Measurements from ENCODE around the gene PNPLA8.
"Not testable (repeated sequence)": the region's sequence is repeated elsewhere in the genome, so short reads cannot be mapped to it uniquely, and the experiment has no call there.

PNPLA8 gene, protein sequence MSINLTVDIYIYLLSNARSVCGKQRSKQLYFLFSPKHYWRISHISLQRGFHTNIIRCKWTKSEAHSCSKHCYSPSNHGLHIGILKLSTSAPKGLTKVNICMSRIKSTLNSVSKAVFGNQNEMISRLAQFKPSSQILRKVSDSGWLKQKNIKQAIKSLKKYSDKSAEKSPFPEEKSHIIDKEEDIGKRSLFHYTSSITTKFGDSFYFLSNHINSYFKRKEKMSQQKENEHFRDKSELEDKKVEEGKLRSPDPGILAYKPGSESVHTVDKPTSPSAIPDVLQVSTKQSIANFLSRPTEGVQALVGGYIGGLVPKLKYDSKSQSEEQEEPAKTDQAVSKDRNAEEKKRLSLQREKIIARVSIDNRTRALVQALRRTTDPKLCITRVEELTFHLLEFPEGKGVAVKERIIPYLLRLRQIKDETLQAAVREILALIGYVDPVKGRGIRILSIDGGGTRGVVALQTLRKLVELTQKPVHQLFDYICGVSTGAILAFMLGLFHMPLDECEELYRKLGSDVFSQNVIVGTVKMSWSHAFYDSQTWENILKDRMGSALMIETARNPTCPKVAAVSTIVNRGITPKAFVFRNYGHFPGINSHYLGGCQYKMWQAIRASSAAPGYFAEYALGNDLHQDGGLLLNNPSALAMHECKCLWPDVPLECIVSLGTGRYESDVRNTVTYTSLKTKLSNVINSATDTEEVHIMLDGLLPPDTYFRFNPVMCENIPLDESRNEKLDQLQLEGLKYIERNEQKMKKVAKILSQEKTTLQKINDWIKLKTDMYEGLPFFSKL

DNA sequence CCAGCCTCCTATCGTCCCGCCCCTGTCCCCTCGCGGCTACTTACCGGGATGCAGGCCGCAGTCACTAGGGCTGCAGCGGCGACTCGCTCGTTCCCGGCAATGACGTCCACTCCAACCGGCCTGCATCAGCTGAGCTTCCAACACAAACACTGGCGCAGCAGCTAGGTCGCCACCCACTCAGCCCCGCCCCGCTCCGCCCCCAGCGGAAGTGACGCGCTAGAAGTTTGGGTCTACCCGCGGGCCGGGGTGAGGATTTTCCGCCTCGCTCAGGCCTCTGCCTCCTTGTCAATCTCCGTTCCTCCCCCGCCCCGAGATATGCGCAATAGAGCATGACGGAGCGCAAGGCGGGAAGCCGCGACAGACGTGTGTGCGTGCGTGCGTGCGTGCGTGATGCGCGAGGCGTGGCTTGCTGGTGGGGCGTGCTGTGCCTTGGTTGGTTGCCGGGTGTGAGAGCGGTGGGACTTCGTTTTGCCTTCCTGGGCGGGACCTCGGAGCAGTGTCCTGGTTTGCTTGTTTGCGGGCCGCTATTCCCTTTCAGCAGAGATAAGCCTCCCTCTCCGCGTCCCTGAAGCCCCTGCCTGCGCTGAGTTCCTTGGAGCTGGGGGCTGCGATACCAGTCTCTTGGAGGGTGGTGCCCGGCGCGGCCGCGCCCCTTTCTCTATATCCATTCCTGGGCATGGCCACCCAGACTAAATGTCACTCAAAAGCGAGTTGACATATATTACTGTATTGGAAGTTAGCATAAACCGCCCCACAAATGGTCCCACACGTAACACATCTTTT, at the start of gene PNPLA8:
Gene PNPLA8 (minus strand): TSS at position 151 of the 783 bp plus-strand sequence. CDS start 10,644 bp downstream, outside the sequence.
- DNase-seq (ENCODE audit: low read depth, low spot score) = peak; percentile 100

DNA sequence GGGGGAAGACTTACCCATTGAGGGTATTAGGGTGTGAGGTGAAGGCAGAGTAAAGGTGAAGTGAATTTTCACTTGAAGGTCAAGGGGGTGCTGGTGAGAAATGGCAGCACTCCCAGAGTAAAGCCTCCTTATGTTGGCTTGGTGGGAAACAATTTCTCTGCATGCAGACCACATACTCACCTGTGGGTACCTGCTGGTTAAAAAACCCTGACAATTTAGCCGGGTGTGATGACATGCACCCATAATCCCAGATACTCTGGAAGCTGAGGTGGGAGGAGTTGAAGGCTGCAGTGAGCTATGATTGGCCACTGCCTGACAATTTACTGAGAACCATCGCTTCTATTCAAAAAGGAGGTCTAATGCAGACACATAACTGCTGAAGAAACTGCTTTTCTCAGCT, 49.2 kb upstream of the PNPLA8 start:
- no peak for DNase-seq (ENCODE audit: low read depth, low spot score)

DNA sequence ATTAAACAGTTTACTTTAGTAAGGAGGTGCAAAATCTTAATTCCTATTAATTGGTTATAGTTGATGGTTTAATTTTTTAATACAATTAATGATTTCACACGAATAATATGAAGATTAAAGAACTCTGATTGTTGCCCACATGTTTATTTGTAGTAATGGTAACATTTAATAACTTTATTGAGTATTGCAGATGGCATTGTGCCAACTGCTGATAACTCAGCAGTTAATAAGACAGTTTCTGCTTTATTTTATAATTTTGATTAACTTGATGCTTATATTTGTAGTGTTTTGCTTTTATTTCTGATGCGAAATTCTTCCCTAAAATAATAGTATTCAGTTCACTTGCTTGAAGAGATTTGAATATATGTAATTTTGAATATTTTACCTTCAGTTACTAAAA, 46.5 kb upstream of the PNPLA8 start:
- DNase-seq (ENCODE audit: low read depth, low spot score) = no peak

DNA sequence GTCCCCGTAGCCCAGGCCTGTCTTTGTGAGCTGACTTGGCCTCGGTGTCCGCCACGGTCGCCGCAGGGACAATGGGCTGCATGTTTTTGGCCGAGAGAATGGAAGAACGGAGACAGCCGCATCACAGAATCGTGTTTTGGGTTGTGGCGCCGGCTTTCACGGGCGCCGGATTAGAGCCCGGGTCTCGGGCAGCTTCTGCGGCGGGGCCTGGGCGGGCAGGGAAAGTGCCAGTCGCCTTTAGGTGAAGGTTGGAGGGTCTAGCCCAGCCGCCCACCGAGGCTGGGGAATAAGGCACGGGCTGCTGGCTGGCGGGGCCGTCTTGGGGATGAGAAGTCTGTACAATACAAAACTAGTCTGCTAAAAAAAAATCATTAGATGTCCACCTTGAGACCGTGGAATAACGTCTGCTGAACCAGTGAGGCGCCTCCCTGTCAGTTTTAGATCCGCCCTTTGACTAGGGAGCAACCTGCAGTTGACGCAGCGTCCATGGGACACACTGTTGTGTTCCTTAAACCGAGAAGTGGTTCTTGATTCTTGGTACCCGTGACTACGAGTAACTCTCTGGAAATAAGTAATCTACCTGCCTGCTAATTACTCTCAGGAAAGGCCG, 44.3 kb upstream of the PNPLA8 start:
- peak; percentile 26 for DNase-seq (ENCODE audit: low read depth, low spot score)

DNA sequence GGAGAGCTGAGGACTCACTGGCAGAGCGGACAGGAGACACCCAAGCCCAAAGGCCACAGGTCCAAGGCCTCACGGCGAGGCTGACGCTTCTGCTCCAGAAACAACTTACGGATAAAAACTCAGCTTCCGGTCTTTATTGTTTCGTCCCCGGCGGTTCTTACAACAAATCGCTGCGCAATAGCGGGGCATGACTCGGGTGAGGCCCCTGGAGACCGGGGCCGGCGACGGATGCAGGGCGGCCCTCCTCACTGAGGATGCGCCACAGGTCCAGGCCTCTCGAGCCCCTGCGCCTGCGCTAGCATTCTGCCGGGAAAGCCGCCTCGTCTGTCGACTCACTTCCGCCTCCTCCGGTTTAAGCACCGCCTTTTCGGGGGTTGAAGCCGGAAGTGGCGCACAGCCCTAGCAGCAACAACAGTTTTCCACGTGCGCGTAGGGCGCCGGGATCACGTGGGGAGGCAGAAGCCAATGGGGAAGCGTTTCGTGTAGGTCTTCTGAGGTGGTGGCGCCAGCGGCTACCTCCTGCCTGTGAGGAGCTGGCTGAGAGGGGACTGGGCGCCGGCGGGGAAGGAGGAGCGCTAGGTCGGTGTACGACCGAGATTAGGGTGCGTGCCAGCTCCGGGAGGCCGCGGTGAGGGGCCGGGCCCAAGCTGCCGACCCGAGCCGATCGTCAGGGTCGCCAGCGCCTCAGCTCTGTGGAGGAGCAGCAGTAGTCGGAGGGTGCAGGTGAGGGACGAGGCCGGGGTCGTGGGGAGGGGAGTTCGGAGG, 43.6 kb upstream of the PNPLA8 start, which contains the start of the genes DNAJB9 and THAP5:
Gene DNAJB9 (plus strand): TSS at position 494 of the 765 bp plus-strand sequence. CDS start 1,853 bp downstream, outside the sequence.
Gene THAP5 (minus strand): TSS at position 326 of the 765 bp plus-strand sequence. CDS start 137 bp downstream, at position 189.
- DNase-seq (ENCODE audit: low read depth, low spot score) = peak; percentile 99

DNA sequence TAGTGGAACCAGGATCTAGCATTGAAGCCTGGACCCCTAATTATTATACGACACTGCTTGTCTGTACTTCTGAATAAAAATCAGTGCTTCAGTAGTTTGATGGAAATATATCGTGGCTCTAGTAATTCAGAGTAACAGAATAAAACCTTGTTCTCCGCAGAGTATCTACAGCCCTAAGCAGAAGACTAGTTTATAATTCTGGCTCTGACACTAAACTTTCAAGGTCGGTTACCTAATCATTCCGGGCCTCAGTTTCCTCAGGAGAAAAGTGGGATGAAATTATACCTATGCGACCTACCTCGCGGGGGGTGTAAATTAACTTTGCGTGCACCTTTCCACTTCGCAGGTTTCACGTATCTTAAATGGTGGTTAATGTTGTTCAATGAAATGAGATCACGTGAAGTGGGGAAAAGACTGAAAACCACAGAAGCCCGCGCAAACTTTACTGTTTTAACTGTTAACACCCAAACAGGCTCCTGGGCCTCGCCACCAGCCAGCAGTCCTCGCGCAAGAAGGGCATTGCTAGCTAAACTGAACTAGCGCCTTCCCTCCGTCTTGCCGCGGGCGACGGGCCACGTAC, 43.0 kb upstream of the PNPLA8 start:
- DNase-seq (ENCODE audit: low read depth, low spot score) = no peak

DNA sequence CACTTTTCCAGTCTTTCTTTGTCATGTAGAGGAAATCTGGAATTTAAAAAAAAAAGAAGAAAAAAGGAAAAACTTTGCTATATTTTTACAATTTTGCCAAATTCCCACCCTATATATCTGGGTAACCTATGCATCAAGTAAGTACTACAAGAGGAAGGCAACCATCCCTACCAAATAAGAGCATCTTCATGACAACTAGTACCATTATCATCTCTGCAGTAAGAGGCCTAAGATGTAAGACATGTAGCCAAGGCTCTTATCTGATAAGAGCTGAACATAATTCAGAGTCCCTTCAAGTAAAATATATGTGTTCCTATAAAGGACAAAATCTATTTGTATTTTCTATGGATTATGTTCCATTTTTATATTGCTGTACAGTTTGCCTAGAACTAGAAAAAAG, 40.1 kb upstream of the PNPLA8 start:
- DNase-seq (ENCODE audit: low read depth, low spot score) = no peak

DNA sequence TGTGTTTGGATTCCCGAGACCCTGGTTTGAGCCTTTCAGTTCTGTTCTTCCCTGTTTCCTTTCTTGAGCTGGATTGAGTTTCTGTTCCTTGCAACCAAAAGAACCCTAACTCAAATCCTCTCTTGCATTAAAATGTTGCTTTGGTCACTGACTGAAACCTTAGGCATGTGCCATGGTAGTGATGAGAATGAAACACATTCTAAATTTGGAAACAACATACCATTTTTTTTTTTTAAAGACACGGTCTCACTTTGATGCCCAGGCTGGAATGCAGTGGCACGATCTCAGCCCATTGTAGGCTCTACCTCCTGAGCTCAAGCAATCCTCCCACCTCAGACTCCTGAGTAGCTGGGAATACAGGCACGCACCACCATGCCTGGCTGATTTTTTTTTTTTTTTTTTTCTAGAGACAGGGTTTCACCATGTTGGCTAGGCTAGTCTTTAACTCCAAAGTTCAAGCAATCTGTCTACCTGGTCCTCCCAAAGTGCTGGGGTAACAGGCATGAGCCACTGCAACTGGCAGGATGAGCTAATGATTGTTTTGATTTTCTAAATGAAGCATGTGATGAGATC, 35.2 kb upstream of the PNPLA8 start:
- no peak for DNase-seq (ENCODE audit: low read depth, low spot score)

DNA sequence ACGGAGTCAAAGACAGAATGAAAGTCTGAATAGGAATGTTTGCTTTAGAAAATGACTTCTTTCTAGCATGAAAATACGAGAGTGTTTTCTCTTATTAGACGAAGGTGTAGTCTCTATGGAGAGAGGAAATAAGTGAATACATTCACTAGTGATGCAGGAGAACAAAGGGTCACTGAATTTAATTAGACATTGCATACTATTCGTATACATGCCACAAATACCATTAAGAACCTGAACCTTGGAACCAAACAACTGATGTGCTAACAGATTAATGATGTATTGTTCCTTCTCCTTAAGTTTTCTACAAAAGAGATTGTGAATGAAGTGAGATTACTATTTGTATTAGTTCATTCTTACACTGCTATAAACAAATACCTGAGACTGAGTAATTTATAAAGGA, 33.3 kb upstream of the PNPLA8 start:
- no peak for DNase-seq (ENCODE audit: low read depth, low spot score)

DNA sequence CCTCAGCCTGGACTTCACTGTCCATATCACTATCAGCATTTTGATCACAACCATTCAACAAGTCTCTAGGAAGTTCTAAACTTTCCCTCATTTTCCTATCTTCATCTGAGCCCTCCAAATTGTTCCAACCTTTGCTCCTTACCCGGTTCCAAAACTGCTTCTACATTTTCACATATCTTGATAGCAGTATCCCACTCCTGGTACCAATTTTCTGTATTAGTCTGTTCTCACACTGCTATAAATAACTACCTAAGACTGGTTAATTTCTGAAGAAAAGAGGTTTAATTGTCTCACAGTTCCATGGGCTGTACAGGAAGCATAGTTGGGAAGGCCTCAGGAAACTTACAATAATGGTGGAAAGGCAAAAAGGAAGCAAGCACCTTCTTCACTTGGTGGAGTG, 31.7 kb upstream of the PNPLA8 start:
- no peak for DNase-seq (ENCODE audit: low read depth, low spot score)

DNA sequence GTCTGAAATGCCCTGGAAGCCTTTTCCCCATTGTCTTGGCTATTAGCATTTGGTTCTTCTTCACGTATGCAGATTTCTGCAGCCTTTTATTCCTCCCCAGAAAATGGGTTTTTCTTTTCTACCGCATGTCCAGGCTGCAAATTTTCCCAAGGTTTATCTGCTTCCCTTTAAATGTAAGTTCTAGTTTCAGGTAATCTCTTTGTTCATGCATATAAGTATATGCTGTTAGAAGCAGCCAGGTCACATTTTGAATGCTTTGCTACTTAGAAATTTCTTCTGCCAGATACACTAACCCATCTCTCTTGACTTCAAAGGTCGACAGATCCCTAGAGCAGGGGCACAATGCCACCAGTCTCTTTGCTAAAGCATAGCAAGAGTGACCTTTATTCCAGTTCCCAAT, 31.3 kb upstream of the PNPLA8 start:
- no peak for DNase-seq (ENCODE audit: low read depth, low spot score)

DNA sequence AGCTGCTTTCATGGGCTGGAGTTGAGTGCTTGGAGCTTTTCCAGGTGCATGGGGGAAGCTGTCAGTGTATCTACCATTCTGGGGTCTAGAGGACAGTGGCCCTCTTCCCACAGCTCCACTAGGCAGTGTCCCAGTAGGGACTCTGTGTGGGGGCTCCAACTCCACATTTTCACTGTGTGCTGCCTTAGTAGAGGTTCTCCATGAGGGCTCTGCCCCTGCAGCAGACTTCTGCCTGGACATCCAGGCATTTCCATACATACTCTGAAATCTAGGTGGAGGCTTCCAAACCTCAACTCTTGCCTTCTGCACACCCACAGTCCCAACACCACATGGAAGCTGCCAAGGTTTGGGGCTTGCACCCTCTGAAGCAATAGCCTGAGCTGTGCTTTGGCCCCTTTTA, 30.7 kb upstream of the PNPLA8 start:
- DNase-seq (ENCODE audit: low read depth, low spot score) = not testable (repeated sequence)

DNA sequence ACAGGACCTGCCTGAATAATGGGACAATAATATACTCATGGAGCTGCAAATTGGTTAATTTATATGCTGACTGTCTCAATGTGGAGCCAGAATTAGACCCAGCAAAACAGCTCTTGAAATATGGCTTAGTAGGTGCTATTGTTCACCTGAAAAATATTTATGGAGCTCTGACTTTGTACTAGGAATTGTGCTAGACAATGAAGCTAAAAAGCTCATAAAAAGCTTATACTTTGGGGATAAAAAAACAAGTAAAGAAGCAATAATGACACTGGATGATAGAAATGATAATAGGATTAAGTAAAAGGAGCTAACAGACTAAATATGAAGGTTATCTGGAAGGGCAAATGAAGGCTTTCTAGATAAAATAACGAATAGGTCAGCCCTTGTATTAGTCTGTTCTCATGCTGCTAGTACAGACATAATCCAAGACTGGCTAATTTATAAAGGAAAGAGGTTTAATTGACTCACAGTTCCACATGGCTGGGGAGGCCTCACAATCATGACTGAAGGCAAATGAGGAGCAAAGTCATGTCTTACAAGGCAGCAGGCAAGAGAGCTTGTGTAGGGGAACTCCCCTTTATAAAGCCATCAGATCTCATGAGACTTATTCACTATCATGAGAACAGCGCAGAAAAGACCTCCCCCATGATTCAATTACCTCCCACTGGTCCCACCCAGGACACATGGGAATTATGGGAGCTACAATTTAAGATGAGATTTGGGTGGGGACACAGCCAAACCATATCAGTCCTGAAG, 22.4 kb upstream of the PNPLA8 start:
- not testable (repeated sequence) for DNase-seq (ENCODE audit: low read depth, low spot score)

DNA sequence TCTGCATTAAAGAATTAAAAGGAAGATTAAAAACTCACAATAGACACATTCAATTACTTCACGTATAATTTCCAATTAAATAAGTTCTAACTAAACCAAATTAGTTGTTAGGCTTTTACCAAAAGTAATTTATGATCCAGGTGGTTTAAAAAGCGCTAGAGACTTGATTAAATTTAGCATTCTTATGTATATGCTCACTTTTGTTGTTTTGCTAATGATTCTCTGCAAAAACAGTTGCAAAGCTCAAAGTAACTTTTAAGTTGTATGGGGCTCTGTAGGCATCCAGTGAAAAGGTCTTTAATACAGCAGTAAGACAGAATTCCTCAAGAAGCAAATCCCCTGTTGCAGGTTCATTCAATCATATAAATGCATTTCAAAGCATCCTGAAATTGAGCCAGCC, 15.5 kb upstream of the PNPLA8 start:
- no peak for DNase-seq (ENCODE audit: low read depth, low spot score)

DNA sequence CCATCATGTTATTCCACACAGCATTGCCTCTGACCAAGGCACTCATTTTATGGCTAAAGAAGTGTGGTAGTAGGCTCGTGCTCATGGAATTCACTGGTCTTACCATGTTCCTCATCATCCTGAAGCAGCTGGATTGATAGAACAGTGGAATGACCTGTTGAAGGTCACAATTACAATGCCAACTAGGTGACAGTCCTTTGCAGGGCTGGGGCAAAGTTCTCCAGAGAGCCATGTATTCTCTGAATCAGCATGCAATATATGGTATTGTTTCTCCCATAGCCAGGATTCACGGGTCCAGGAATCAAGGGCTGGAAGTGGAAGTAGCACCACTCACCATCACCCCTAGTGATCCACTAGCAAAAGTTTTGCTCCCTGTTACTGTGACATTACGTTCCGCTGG, 12.8 kb upstream of the PNPLA8 start:
- not testable (repeated sequence) for DNase-seq (ENCODE audit: low read depth, low spot score)

DNA sequence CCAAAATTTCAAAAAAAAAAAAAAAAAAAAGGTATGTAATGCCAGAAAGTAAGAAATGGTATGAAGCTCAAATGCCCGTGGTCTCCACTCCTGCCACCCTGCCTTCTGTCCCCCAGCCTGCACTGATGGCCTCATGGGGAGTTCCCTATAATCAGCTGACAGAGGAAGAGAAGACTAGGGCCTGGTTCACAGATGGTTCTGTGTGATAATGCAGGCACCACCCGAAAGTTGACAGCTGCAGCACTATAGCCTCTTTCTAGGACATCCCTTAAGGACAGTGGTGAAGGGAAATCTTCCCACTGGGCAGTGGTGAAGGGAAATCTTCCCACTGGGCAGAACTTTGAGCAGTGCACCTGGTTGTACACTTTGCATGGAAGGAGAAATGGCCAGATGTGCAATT, 12.3 kb upstream of the PNPLA8 start:
- not testable (repeated sequence) for DNase-seq (ENCODE audit: low read depth, low spot score)

DNA sequence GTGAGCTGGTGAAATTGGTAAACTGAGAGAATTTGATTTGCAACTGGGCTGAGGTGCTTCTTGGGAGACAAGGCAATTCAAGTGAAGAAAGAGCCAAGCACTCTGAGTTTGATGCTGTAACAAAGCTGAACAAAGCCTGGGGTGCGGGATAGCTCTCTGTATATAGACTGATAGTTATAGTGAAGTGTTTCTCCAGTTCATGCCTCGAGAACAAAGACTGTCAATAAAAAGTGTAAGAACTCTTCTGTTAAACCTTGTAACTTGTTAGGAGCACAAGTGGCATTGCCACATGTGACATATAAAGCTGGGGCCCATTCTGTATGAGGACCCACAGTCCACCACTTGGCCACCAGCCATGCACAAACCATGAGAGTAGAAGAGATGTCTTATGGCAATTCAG, 11.3 kb upstream of the PNPLA8 start:
- DNase-seq (ENCODE audit: low read depth, low spot score) = no peak

DNA sequence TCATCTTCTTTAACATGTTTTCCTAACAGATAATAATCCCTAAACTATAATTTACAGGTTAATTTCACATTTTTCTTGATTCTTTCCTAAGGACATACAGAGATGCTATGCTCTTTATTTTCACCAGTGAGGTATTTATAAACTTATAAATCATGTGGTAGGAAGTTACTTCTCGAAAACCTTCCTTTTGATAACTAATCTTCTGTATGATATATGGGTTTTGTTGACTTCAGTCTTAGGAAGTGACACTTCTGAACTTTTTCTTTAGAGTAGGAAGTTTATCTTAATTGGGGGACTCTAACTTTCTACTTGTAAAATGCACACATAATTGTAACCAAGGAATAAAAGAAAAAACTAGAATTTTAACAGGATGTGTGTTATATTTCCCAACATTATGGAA, 9.8 kb upstream of the PNPLA8 start:
- no peak for DNase-seq (ENCODE audit: low read depth, low spot score)

DNA sequence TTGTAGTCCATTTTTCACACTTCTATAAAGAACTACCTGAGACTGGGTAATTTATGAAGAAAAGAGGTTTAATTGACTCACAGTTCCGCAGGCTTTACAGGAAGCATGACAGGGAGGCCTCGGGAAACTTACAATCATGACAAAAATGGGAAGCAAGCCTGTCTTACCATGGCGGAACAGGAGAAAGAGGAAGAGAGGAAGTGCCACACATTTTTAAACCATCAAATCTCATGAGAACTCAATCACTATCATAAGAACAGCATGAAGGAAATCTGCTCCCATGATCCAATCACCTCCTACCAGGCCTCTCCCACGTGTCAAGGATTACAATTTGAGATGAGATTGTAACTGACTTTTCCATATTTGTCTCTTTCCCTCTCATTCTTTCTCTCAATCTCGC, 9.3 kb upstream of the PNPLA8 start:
- DNase-seq (ENCODE audit: low read depth, low spot score) = no peak
